Hepatocyte (in vitro differentiated cells): ENCODE measurements around the gene P3H3. TPM values are rescaled to one million over a fixed set of nuclear protein-coding genes. Genes with fewer than 3 reads are reported as not detected.
A peak's percentile ranks its signal among the peaks of the same experiment; 100 is the strongest.

ENCODE experiments used
- DNase-seq: peaks from one replicate; pipeline ENCODE4 v3.0.0-alpha.2; 2016; ENCODE audit warnings: low spot score
- H2AFZ ChIP-seq: fragments of 200-600 bp; sonication (generic); 2 replicates; pipeline ENCODE4 v1.6.0; 2016; ENCODE audit warnings: antibody characterized with exemption, mild to moderate bottlenecking
- H3K27ac ChIP-seq: fragments of 200-600 bp; sonication (generic); 2 replicates; pipeline ENCODE4 v1.5.1; 2016; ENCODE audit warnings: mild to moderate bottlenecking
- H3K27me3 ChIP-seq: fragments of 200-600 bp; sonication (generic); 2 replicates; pipeline ENCODE4 v1.6.1; 2016
- H3K36me3 ChIP-seq: fragments of 200-600 bp; sonication (generic); replicated peaks from 2 replicates; pipeline ENCODE4 v1.5.1; 2016; ENCODE audit warnings: low read depth; ENCODE audit not compliant: insufficient read depth
- H3K4me1 ChIP-seq: fragments of 200-600 bp; sonication (generic); 2 replicates; pipeline ENCODE4 v1.5.1; 2016; ENCODE audit warnings: mild to moderate bottlenecking, moderate library complexity; ENCODE audit not compliant: insufficient read depth
- H3K4me2 ChIP-seq: fragments of 200-600 bp; sonication (generic); 2 replicates; pipeline ENCODE4 v1.6.0; 2016
- H3K4me3 ChIP-seq: fragments of 200-600 bp; sonication (generic); 2 replicates; pipeline ENCODE4 v1.5.1; 2016; ENCODE audit warnings: mild to moderate bottlenecking
- H3K79me2 ChIP-seq: fragments of 200-600 bp; sonication (generic); 2 replicates; pipeline ENCODE4 v1.6.0; 2017; ENCODE audit warnings: mild to moderate bottlenecking
- H3K9me2 ChIP-seq: fragments of 200-600 bp; sonication (generic); replicated peaks from 2 replicates; pipeline ENCODE4 v1.6.0; 2017; ENCODE audit warnings: mild to moderate bottlenecking; ENCODE audit not compliant: insufficient read depth
- H3K9me3 ChIP-seq: fragments of 200-600 bp; sonication (generic); 2 replicates; pipeline ENCODE4 v1.5.1; 2016; ENCODE audit warnings: low read depth, mild to moderate bottlenecking
- H4K20me1 ChIP-seq: fragments of 200-600 bp; sonication (generic); 2 replicates; pipeline ENCODE4 v1.6.0; 2016; ENCODE audit warnings: mild to moderate bottlenecking; ENCODE audit not compliant: insufficient read depth, poor library complexity, severe bottlenecking
- EZH2 ChIP-seq: fragments of 200-600 bp; sonication (generic); IDR thresholded peaks from 2 replicates; pipeline ENCODE4 v1.6.1; 2016; ENCODE audit warnings: antibody characterized with exemption, mild to moderate bottlenecking, borderline replicate concordance
- EZH2phosphoT487 ChIP-seq: fragments of 200-600 bp; sonication (generic); IDR thresholded peaks from one replicate; pipeline ENCODE4 v1.6.1; 2018; ENCODE audit warnings: antibody characterized with exemption, mild to moderate bottlenecking, low read depth, moderate library complexity; ENCODE audit not compliant: unreplicated experiment, severe bottlenecking
- WGBS: methylation state at CpG from one replicate; pipeline ENCODE4 v1.1.6; 2016; ENCODE audit warnings: low lambda C conversion rate; ENCODE audit errors: missing lambda C conversion rate; 5-methylcytosine and 5-hydroxymethylcytosine counted together
- polyA plus RNA-seq: library from polyadenylated mRNA; unstranded; fragments of >200 nt; fragmentation: Nextera tagmentation; extraction: Ambion mirVana; gene quantifications from 2 replicates; pipeline ENCODE4 v1.2.1, GENCODE V29; 2016
- total RNA-seq: library from RNA; depleted of rRNA; stranded (reverse); fragments of >200 nt; gene quantifications from 2 replicates; pipeline ENCODE4 v1.2.3, GENCODE V29; 2014
- TF ChIP-seq, protein P1 (sequence below): fragments of 200-600 bp; sonication (generic); IDR thresholded peaks from 2 replicates; pipeline ENCODE4 v1.5.1; 2016; ENCODE audit warnings: antibody characterized with exemption, mild to moderate bottlenecking; ENCODE audit not compliant: poor library complexity

P3H3 gene
- total and polyA plus RNA-seq, 2 experiments from 2014 or later: 38.1 to 38.6 TPM

DNA sequence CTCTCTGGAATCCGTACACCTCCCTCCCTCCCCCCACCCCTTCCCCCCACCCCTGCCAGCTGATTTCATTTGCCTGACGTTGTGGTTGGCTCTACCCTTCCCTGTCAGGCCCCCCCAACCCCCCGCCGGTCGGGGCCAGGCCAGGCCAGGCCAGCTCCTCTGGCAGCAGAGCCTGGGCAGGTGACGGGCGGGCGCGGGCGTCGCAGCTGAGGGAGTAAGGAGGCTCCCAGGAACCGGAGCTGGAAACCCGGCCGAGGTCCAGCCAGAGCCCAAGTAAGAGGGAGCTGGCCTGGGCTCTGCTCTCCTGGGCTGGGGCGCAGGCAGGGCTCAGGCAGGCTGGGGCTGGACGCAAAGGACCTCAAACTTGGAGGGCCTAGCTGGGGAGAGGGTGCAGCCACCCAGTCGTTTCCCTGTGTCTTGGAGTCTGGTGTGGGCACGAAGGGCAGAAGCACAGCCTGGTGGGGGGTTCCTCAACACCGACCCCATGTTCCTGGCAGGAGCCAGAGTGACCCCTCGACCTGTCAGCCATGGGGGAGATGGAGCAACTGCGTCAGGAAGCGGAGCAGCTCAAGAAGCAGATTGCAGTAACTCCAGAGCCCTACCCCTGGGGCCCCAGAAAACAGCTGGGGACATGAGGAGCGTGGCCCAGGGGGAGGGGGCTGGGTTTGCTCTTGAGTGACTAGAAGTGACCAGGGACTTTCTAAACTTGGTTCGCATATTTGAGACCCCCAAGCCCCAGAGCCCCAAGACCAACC is 12.7 kb downstream of the P3H3 start, which contains the start of gene GNB3:
TSS of gene GNB3 (plus strand) at position 165 of the 755 bp plus-strand sequence. CDS start at position 528, 363 bp downstream.
- no peaks in the 10 kb centered on the region for H3K4me1 ChIP-seq
- H3K9me2 ChIP-seq: no peaks in the 10 kb centered on the region
- WGBS: 81% methylated on average over 19 of the region's 24 CpGs
- no peaks in the 10 kb centered on the region for H3K27me3 ChIP-seq
- H3K36me3 ChIP-seq: no peaks in the 10 kb centered on the region
- H3K79me2 ChIP-seq: no peaks in the 10 kb centered on the region
- no peak within 1 kb of the TSS for H3K27ac ChIP-seq
- H3K9me3 ChIP-seq: no peaks in the 10 kb centered on the region
- H3K4me2 ChIP-seq: peak within 1 kb of the TSS; percentile 3
- DNase-seq: no peak
- H2AFZ ChIP-seq: no peak within 1 kb of the TSS
- TF ChIP-seq EZH2 (no peak), EZH2phosphoT487 (no peak)
- no peak within 1 kb of the TSS for H3K4me3 ChIP-seq
- H4K20me1 ChIP-seq: no peaks in the 10 kb centered on the region

DNA sequence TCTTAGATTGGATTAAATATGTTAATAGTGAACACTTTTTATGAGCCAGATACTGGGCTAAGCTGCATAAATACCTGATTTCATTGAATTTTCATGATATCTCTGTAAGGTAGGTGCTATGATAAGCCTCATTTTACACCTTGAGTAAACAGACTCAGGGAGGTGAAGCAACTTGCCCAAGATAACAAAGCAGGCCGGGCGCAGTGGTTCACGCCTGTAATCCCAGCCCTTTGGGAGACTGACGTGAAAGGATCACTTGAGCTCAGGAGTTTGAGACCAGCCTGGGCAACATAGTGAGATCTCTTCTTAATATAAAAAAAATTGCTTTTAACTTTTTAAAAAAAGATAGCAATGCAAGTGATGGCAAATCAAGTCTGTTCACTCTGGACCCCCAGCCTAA is 13.9 kb downstream of the P3H3 start:
- H4K20me1 ChIP-seq: no peaks in the 10 kb centered on the region
- H3K9me2 ChIP-seq: no peaks in the 10 kb centered on the region
- H3K27me3 ChIP-seq: no peaks in the 10 kb centered on the region
- H3K4me2 ChIP-seq: no peak overlapping the region
- TF ChIP-seq, protein P1, sequence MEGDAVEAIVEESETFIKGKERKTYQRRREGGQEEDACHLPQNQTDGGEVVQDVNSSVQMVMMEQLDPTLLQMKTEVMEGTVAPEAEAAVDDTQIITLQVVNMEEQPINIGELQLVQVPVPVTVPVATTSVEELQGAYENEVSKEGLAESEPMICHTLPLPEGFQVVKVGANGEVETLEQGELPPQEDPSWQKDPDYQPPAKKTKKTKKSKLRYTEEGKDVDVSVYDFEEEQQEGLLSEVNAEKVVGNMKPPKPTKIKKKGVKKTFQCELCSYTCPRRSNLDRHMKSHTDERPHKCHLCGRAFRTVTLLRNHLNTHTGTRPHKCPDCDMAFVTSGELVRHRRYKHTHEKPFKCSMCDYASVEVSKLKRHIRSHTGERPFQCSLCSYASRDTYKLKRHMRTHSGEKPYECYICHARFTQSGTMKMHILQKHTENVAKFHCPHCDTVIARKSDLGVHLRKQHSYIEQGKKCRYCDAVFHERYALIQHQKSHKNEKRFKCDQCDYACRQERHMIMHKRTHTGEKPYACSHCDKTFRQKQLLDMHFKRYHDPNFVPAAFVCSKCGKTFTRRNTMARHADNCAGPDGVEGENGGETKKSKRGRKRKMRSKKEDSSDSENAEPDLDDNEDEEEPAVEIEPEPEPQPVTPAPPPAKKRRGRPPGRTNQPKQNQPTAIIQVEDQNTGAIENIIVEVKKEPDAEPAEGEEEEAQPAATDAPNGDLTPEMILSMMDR: no peak
- TF ChIP-seq EZH2phosphoT487: no peak
- 56% methylated on average over 4 of the region's 4 CpGs for WGBS
- H3K4me3 ChIP-seq: no peak overlapping the region
- H3K9me3 ChIP-seq: no peaks in the 10 kb centered on the region
- no peak overlapping the region for H3K27ac ChIP-seq
- H3K4me1 ChIP-seq: no peaks in the 10 kb centered on the region
- H2AFZ ChIP-seq: no peak overlapping the region
- H3K79me2 ChIP-seq: no peaks in the 10 kb centered on the region
- no peaks in the 10 kb centered on the region for H3K36me3 ChIP-seq
- DNase-seq: no peak

DNA sequence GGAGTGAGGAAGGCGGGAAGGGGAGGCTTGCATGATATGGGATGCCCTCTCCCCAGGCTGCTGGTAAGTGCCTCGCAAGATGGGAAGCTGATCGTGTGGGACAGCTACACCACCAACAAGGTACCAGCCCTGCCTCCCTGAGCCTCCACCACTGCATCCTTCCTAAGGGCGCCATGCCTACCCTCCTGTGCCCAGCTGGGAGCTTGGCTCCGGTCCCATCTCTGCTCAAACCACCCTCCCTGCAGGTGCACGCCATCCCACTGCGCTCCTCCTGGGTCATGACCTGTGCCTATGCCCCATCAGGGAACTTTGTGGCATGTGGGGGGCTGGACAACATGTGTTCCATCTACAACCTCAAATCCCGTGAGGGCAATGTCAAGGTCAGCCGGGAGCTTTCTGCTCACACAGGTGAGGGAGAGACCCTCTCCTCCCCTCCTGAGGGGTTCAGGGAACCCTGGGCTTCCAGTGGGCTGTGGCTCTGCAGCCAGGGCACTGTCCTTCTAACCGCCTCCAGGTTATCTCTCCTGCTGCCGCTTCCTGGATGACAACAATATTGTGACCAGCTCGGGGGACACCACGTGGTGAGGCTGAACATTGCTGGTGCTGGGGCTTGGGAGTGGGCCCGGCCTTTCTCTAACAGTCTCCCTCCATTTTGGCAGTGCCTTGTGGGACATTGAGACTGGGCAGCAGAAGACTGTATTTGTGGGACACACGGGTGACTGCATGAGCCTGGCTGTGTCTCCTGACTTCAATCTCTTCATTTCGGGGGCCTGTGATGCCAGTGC is 15.1 kb downstream of the P3H3 start:
- H3K9me3 ChIP-seq: no peaks in the 10 kb centered on the region
- no peaks in the 10 kb centered on the region for H3K36me3 ChIP-seq
- H3K4me3 ChIP-seq: no peak overlapping the region
- H3K27me3 ChIP-seq: no peaks in the 10 kb centered on the region
- TF ChIP-seq EZH2: no peak
- TF ChIP-seq EZH2phosphoT487: no peak
- TF ChIP-seq, protein P1: no peak
- H3K9me2 ChIP-seq: no peaks in the 10 kb centered on the region
- no peaks in the 10 kb centered on the region for H3K79me2 ChIP-seq
- no peak overlapping the region for H3K4me2 ChIP-seq
- no peaks in the 10 kb centered on the region for H4K20me1 ChIP-seq
- H3K4me1 ChIP-seq: no peaks in the 10 kb centered on the region
- WGBS: 74% methylated on average over 16 of the region's 16 CpGs
- DNase-seq: no peak
- no peak overlapping the region for H2AFZ ChIP-seq
- no peak overlapping the region for H3K27ac ChIP-seq

DNA sequence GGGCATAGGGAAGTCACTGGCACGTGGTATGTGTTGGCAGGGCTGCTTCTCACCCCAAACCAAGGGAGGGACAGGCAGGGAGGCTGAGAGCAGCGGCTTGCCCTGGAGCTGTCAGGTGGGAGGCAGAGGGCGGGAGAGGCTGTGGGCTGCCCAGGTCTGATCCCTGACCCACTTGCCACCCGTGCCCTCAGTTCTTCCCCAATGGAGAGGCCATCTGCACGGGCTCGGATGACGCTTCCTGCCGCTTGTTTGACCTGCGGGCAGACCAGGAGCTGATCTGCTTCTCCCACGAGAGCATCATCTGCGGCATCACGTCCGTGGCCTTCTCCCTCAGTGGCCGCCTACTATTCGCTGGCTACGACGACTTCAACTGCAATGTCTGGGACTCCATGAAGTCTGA is 17.2 kb downstream of the P3H3 start:
- no peaks in the 10 kb centered on the region for H3K27me3 ChIP-seq
- H3K4me2 ChIP-seq: no peak overlapping the region
- H3K4me1 ChIP-seq: peaks cover 2% of the 10 kb centered on the region
- no peak overlapping the region for H2AFZ ChIP-seq
- no peaks in the 10 kb centered on the region for H3K9me2 ChIP-seq
- TF ChIP-seq EZH2 (no peak), EZH2phosphoT487 (no peak)
- TF ChIP-seq, protein P1: no peak
- no peak overlapping the region for H3K27ac ChIP-seq
- H3K9me3 ChIP-seq: no peaks in the 10 kb centered on the region
- no peak for DNase-seq
- WGBS: over 99% methylated on average over 12 of the region's 17 CpGs
- H3K36me3 ChIP-seq: no peaks in the 10 kb centered on the region
- H3K79me2 ChIP-seq: no peaks in the 10 kb centered on the region
- no peak overlapping the region for H3K4me3 ChIP-seq
- no peaks in the 10 kb centered on the region for H4K20me1 ChIP-seq
